ENCODE data around the gene TAB2. TPM values are rescaled to one million over a fixed set of nuclear protein-coding genes. Genes with fewer than 3 reads are reported as not detected.

Gene TAB2
- total and polyA plus RNA-seq, 9 of the 15 experiments (the other 6 are each of a cell fraction or from before 2014, with no cell fraction given), result 9.1 to 38.3 (median 18.6) TPM

- TF ChIP-seq RNF2 (IDR thresholded peaks at IDR 0.05) (peak; percentile 45; the same call in 1 of the 2 replicates), MTF1 (CRISPR knock-in tag; IDR thresholded peaks at IDR 0.05; ENCODE audit: borderline replicate concordance) (no peak), ZBTB8A (IDR thresholded peaks at IDR 0.05; ENCODE audit: partially characterized antibody) (no peak), HBP1 (CRISPR knock-in tag; IDR thresholded peaks at IDR 0.05) (no peak), ZSCAN29 (IDR thresholded peaks at IDR 0.05) (no peak), CBX8 (IDR thresholded peaks at IDR 0.05; ENCODE audit: borderline replicate concordance, extremely low read depth, low read depth, low read length, poor library complexity, severe bottlenecking) (peak; percentile 61), ZBTB34 (CRISPR knock-in tag; IDR thresholded peaks at IDR 0.05) (no peak), MYBL2 (IDR thresholded peaks at IDR 0.05; ENCODE audit: low read depth) (no peak), MYBL2 (CRISPR knock-in tag; IDR thresholded peaks at IDR 0.05; ENCODE audit: borderline replicate concordance) (no peak), LEF1 (IDR thresholded peaks at IDR 0.05) (no peak)
- Histone ChIP-seq H3K4me2 (ENCODE audit: insufficient read depth, low read length) (no peak overlapping the region), H3K27me3 (ENCODE audit: control insufficient read depth in 2 of 2, insufficient read depth in 2 of 2, low read length in 2 of 2) (peaks cover 60 to 70% of the 10 kb centered on the region in 2 experiments), H3K79me2 (ENCODE audit: control insufficient read depth, insufficient read depth, low read length) (no peaks in the 10 kb centered on the region), H3K27ac (ENCODE audit: extremely low read depth, low read depth, low read length) (no peak overlapping the region), H3K4me3 (no peak overlapping the region), H3K36me3 (ENCODE audit: control insufficient read depth, insufficient read depth, low read length) (no peaks in the 10 kb centered on the region), H3K9me3 (replicated peaks; ENCODE audit: control insufficient read depth, insufficient read depth, low read depth, low read length) (no peaks in the 10 kb centered on the region), H3K4me1 (replicated peaks in 1 of 2; ENCODE audit: control insufficient read depth in 2 of 2, insufficient read depth in 2 of 2, low read length in 2 of 2) (peaks cover 0 to 13% of the 10 kb centered on the region in 2 experiments; a peak in 4 of 5 replicates), H3K9ac (ENCODE audit: insufficient read depth in 1 of 2, low read depth in 2 of 2, low read length in 2 of 2) (no peak overlapping the region), H2AFZ (ENCODE audit: low read depth, low read length) (no peak overlapping the region), H3K9me1 (ENCODE audit: control insufficient read depth, insufficient read depth, low read length) (no peaks in the 10 kb centered on the region), H4K20me1 (replicated peaks; ENCODE audit: control insufficient read depth, insufficient read depth, low read length) (peaks cover 20% of the 10 kb centered on the region)
- no TSS peak for BruUV-seq (replicated peaks)
- ATAC-seq (no peak), DNase-seq (ENCODE audit: extremely low read depth in 1 of 4, low spot score in 3 of 4) (no peak), FAIRE-seq (no peak)
- intact Hi-C loops (cut with micrococcal nuclease) (no loop called here), in situ Hi-C loops (cut with MboI) (no loop called here)
- ChIA-PET CTCF (ENCODE audit: low intra/inter-chr PET ratio) (interaction anchor here (0.7 kb wide), 1 partner anchor 151 kb away, joined by 3 read pairs; no protein-coding TSS in a partner anchor), POLR2A (interaction anchor here (0.6 to 1.2 kb wide), 3 partner anchors 12 to 57 kb away, joined by 3 read pairs; partner anchors contain the start of gene SUMO4)
- WGBS (ENCODE audit: insufficient coverage, low coverage, missing lambda C conversion rate), result 3% methylated on average over 7 of the region's 7 CpGs
These were observed 139.9 kb downstream of the TAB2 start for GRCh38 chr6:149457316-149457884.
